ENCODE data around the gene FTO.

Gene FTO

GRCh38 chr16:53775821-53776431, 72.0 kb downstream of the FTO start:
- Histone ChIP-seq H3K27ac (no peak overlapping the region), H3K27me3 (no peaks in the 10 kb centered on the region), H3K36me3 (no peaks in the 10 kb centered on the region), H3K9me3 (no peaks in the 10 kb centered on the region), H3K4me3 (ENCODE audit: low read depth in 1 of 2, low read length in 1 of 2) (no peak overlapping the region), H3K4me1 (ENCODE audit: control insufficient read depth in 1 of 2, insufficient read depth in 1 of 2, low read depth in 1 of 2, low read length in 1 of 2) (peaks cover 9 to 10% of the 10 kb centered on the region in 2 experiments)
- no peak for TF ChIP-seq CTCF (IDR thresholded peaks at IDR 0.05)

GRCh38 chr16:53779186-53779585, 75.2 kb downstream of the FTO start:
- Histone ChIP-seq H3K4me1 (ENCODE audit: control insufficient read depth in 1 of 2, insufficient read depth in 1 of 2, low read depth in 1 of 2, low read length in 1 of 2) (peaks cover 9 to 10% of the 10 kb centered on the region in 2 experiments), H3K9me3 (no peaks in the 10 kb centered on the region), H3K27me3 (no peaks in the 10 kb centered on the region), H3K4me3 (ENCODE audit: low read depth in 1 of 2, low read length in 1 of 2) (no peak overlapping the region), H3K36me3 (no peaks in the 10 kb centered on the region), H3K27ac (no peak overlapping the region)
- TF ChIP-seq CTCF (IDR thresholded peaks at IDR 0.05), result no peak

- H3K9me3 ChIP-seq, result no peaks in the 10 kb centered on the region
- H3K27me3 ChIP-seq, result no peaks in the 10 kb centered on the region
- no peaks in the 10 kb centered on the region for H3K36me3 ChIP-seq
- TF ChIP-seq CTCF (IDR thresholded peaks at IDR 0.05), result no peak
- peaks cover 7 to 9% of the 10 kb centered on the region in 2 experiments for H3K4me1 ChIP-seq (ENCODE audit: control insufficient read depth in 1 of 2, insufficient read depth in 1 of 2, low read depth in 1 of 2, low read length in 1 of 2)
- no peak overlapping the region for H3K4me3 ChIP-seq (ENCODE audit: low read depth in 1 of 2, low read length in 1 of 2)
- no peak overlapping the region for H3K27ac ChIP-seq
Measured at GRCh38 chr16:53780051-53780450, 76.1 kb downstream of the FTO start.

GRCh38 chr16:53781023-53781605, 77.2 kb downstream of the FTO start:
- Histone ChIP-seq H3K36me3 (no peaks in the 10 kb centered on the region), H3K9me3 (no peaks in the 10 kb centered on the region), H3K4me3 (ENCODE audit: low read depth in 1 of 2, low read length in 1 of 2) (no peak overlapping the region), H3K27me3 (no peaks in the 10 kb centered on the region), H3K4me1 (ENCODE audit: control insufficient read depth in 1 of 2, insufficient read depth in 1 of 2, low read depth in 1 of 2, low read length in 1 of 2) (peaks cover 5% of the 10 kb centered on the region in 2 experiments), H3K27ac (no peak overlapping the region)
- TF ChIP-seq CTCF (IDR thresholded peaks at IDR 0.05), result no peak

GRCh38 chr16:53782148-53782547, 78.2 kb downstream of the FTO start:
- Histone ChIP-seq H3K36me3 (no peaks in the 10 kb centered on the region), H3K9me3 (no peaks in the 10 kb centered on the region), H3K4me3 (ENCODE audit: low read depth in 1 of 2, low read length in 1 of 2) (no peak overlapping the region), H3K27ac (no peak overlapping the region), H3K4me1 (ENCODE audit: control insufficient read depth in 1 of 2, insufficient read depth in 1 of 2, low read depth in 1 of 2, low read length in 1 of 2) (no peaks in the 10 kb centered on the region), H3K27me3 (no peaks in the 10 kb centered on the region)
- TF ChIP-seq CTCF (IDR thresholded peaks at IDR 0.05), result no peak

All from neutrophil (primary cell).